Measurements from ENCODE around the gene TUBB6.

Gene TUBB6

GRCh38 chr18:12291690-12292089 lies 16.4 kb upstream of the TUBB6 start:
- no peak for DNase-seq

GRCh38 chr18:12293831-12294230 lies 14.2 kb upstream of the TUBB6 start:
- DNase-seq = no peak

- DNase-seq = no peak
Measured at GRCh38 chr18:12295389-12296086, 12.5 kb upstream of the TUBB6 start.

- DNase-seq = no peak
Measured at GRCh38 chr18:12296087-12296403, 12.0 kb upstream of the TUBB6 start.

GRCh38 chr18:12296457-12296856 lies 11.6 kb upstream of the TUBB6 start:
- DNase-seq = no peak

- no peak for DNase-seq
Measured at GRCh38 chr18:12299862-12300261, 8.2 kb upstream of the TUBB6 start.

GRCh38 chr18:12301263-12302005 lies 6.6 kb upstream of the TUBB6 start:
- no peak for DNase-seq

GRCh38 chr18:12302391-12303147 lies 5.5 kb upstream of the TUBB6 start:
- no peak for DNase-seq

GRCh38 chr18:12304351-12305210 lies 3.5 kb upstream of the TUBB6 start:
- DNase-seq = no peak

GRCh38 chr18:12305211-12305610 lies 2.8 kb upstream of the TUBB6 start:
- no peak for DNase-seq

- no peak for DNase-seq
Measured at GRCh38 chr18:12305930-12306629, 2.0 kb upstream of the TUBB6 start.

- no peak for DNase-seq
Measured at GRCh38 chr18:12306752-12307700, 1.0 kb upstream of the TUBB6 start.

- no peak for DNase-seq
Measured at GRCh38 chr18:12308386-12309100, 502 bp downstream of the TUBB6 start.

GRCh38 chr18:12309683-12310198 lies 1.7 kb downstream of the TUBB6 start:
- no peak for DNase-seq

GRCh38 chr18:12310762-12311161 lies 2.7 kb downstream of the TUBB6 start:
- no peak for DNase-seq

- DNase-seq = no peak
Measured at GRCh38 chr18:12312976-12313375, 4.9 kb downstream of the TUBB6 start.

- no peak for DNase-seq
Measured at GRCh38 chr18:12313530-12314245, 5.6 kb downstream of the TUBB6 start.

GRCh38 chr18:12314591-12315305 lies 6.7 kb downstream of the TUBB6 start:
- no peak for DNase-seq

- DNase-seq = no peak
Measured at GRCh38 chr18:12315490-12315889, 7.4 kb downstream of the TUBB6 start.

Data from effector CD4-positive, alpha-beta T cell (primary cell).